ENCODE results near the gene BTBD10.

The BTBD10 gene

DNA sequence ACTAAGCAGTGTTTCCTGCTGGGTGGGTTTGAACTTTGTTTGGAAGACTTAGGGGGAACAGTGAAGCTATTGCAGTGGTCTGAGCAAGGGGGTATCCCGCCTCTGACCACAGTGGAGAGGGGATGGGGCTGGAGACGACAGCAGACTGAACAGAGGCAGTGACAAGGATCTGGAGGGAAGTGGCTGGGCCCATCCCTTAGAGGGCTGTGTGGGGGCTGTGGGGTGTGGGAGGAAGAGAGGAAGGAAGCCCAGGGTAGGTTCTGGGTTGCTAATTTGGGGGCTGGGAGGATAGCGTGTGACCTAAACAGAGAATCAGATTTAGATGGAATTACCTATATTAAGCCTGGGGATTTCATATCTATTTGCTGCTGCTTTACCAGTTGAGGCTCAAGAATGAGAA lies 114.7 kb downstream of the BTBD10 start:
- Histone ChIP-seq H2AFZ (ENCODE audit: low read length) (no peak overlapping the region), H3K27ac (ENCODE audit: low read length) (no peak overlapping the region), H3F3A (ENCODE audit: insufficient read depth, low read length) (no peaks in the 10 kb centered on the region; the same call in 1 of the 2 replicates), H3K36me3 (replicated peaks; ENCODE audit: insufficient read depth, low read length) (no peaks in the 10 kb centered on the region), H3K79me2 (ENCODE audit: low read length) (peaks cover 5% of the 10 kb centered on the region; the same call in 1 of the 2 replicates), H3K9ac (ENCODE audit: low read length) (no peak overlapping the region), H3K4me3 (ENCODE audit: low read length) (no peak overlapping the region), H3K27me3 (replicated peaks; ENCODE audit: insufficient read depth, low read length) (no peaks in the 10 kb centered on the region), H3K9me3 (replicated peaks; ENCODE audit: insufficient read depth, low read length) (no peaks in the 10 kb centered on the region), H4K20me1 (ENCODE audit: insufficient read depth, low read length) (no peaks in the 10 kb centered on the region), H3K4me2 (ENCODE audit: low read depth, low read length) (peak overlapping the region; percentile 28; the same call in 1 of the 2 replicates), H3K4me1 (ENCODE audit: low read length) (peaks cover 5% of the 10 kb centered on the region; the same call in 1 of the 2 replicates), H3K9me2 (replicated peaks; ENCODE audit: insufficient read depth, low read length) (no peaks in the 10 kb centered on the region)
- TF ChIP-seq EZH2 (optimal IDR thresholded peaks at IDR 0.05; ENCODE audit: low read depth, low read length) (no peak), EZH2phosphoT487 (IDR thresholded peaks at IDR 0.05; ENCODE audit: low read length) (no peak)
- TF ChIP-seq, protein P1, sequence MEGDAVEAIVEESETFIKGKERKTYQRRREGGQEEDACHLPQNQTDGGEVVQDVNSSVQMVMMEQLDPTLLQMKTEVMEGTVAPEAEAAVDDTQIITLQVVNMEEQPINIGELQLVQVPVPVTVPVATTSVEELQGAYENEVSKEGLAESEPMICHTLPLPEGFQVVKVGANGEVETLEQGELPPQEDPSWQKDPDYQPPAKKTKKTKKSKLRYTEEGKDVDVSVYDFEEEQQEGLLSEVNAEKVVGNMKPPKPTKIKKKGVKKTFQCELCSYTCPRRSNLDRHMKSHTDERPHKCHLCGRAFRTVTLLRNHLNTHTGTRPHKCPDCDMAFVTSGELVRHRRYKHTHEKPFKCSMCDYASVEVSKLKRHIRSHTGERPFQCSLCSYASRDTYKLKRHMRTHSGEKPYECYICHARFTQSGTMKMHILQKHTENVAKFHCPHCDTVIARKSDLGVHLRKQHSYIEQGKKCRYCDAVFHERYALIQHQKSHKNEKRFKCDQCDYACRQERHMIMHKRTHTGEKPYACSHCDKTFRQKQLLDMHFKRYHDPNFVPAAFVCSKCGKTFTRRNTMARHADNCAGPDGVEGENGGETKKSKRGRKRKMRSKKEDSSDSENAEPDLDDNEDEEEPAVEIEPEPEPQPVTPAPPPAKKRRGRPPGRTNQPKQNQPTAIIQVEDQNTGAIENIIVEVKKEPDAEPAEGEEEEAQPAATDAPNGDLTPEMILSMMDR (IDR thresholded peaks at IDR 0.05; ENCODE audit: low read length), result no peak
- no peak for DNase-seq

DNA sequence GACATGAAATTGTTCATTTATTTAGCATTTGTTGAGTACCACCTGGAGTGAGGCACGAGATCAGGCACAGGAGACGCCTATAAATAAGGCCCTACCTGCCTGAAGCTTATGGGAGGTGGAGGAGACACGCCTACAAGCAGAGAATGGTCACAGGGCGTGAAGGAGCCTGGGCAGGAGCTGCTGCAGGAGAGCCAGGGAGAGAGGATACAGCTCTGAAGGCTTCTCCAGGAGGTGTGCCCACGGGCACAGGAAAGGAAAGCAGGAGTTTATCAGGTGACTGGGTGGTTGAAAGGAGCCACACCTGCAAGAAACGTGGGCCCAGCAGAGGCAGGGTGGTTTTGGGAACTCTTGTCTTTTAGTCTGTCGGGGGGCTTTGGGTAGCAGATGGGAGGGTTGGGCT lies 115.1 kb downstream of the BTBD10 start:
- Histone ChIP-seq H3K9me2 (replicated peaks; ENCODE audit: insufficient read depth, low read length) (no peaks in the 10 kb centered on the region), H2AFZ (ENCODE audit: low read length) (no peak overlapping the region), H3K36me3 (replicated peaks; ENCODE audit: insufficient read depth, low read length) (no peaks in the 10 kb centered on the region), H3F3A (ENCODE audit: insufficient read depth, low read length) (no peaks in the 10 kb centered on the region; the same call in 1 of the 2 replicates), H4K20me1 (ENCODE audit: insufficient read depth, low read length) (no peaks in the 10 kb centered on the region), H3K9me3 (replicated peaks; ENCODE audit: insufficient read depth, low read length) (no peaks in the 10 kb centered on the region), H3K27me3 (replicated peaks; ENCODE audit: insufficient read depth, low read length) (no peaks in the 10 kb centered on the region), H3K4me1 (ENCODE audit: low read length) (peaks cover 5% of the 10 kb centered on the region; the same call in 1 of the 2 replicates), H3K27ac (ENCODE audit: low read length) (no peak overlapping the region), H3K4me3 (ENCODE audit: low read length) (no peak overlapping the region), H3K79me2 (ENCODE audit: low read length) (peaks cover 5% of the 10 kb centered on the region; the same call in 1 of the 2 replicates), H3K4me2 (ENCODE audit: low read depth, low read length) (no peak overlapping the region), H3K9ac (ENCODE audit: low read length) (no peak overlapping the region)
- TF ChIP-seq, protein P1 (IDR thresholded peaks at IDR 0.05; ENCODE audit: low read length), result no peak
- TF ChIP-seq EZH2phosphoT487 (IDR thresholded peaks at IDR 0.05; ENCODE audit: low read length), result no peak
- TF ChIP-seq EZH2 (optimal IDR thresholded peaks at IDR 0.05; ENCODE audit: low read depth, low read length), result no peak
- DNase-seq, result no peak

DNA sequence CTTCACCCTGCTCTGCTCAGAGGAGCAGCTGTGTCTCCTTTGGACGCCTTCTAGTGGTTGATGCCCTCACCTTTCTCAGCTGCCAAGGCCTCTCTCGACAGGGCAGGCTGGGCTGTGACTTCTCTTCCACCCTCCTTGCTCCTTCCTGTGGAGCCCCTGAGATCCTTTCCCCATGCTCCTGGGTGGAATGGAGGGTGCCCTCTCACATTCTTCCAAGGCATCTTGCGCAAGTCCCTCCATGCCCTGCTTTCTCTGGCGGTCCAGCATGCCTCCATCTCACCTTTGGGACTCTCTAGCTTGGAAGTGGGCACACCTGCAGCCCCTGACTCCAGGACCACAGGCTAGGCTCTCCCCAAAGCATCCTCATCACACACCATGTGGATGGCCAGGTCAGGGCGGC lies 116.6 kb downstream of the BTBD10 start:
- no peaks in the 10 kb centered on the region for H3K27me3 ChIP-seq (replicated peaks; ENCODE audit: insufficient read depth, low read length)
- H3K4me2 ChIP-seq (ENCODE audit: low read depth, low read length), result no peak overlapping the region
- no peaks in the 10 kb centered on the region; the same call in 1 of the 2 replicates for H3F3A ChIP-seq (ENCODE audit: insufficient read depth, low read length)
- H3K79me2 ChIP-seq (ENCODE audit: low read length), result peaks cover 5% of the 10 kb centered on the region; the same call in 1 of the 2 replicates
- no peaks in the 10 kb centered on the region for H3K9me2 ChIP-seq (replicated peaks; ENCODE audit: insufficient read depth, low read length)
- H3K4me1 ChIP-seq (ENCODE audit: low read length), result peaks cover 5% of the 10 kb centered on the region; the same call in 1 of the 2 replicates
- H3K27ac ChIP-seq (ENCODE audit: low read length), result no peak overlapping the region
- DNase-seq, result no peak
- no peaks in the 10 kb centered on the region for H4K20me1 ChIP-seq (ENCODE audit: insufficient read depth, low read length)
- no peaks in the 10 kb centered on the region for H3K36me3 ChIP-seq (replicated peaks; ENCODE audit: insufficient read depth, low read length)
- H3K9ac ChIP-seq (ENCODE audit: low read length), result no peak overlapping the region
- H3K9me3 ChIP-seq (replicated peaks; ENCODE audit: insufficient read depth, low read length), result no peaks in the 10 kb centered on the region
- H3K4me3 ChIP-seq (ENCODE audit: low read length), result no peak overlapping the region
- TF ChIP-seq, protein P1 (IDR thresholded peaks at IDR 0.05; ENCODE audit: low read length), result no peak
- TF ChIP-seq EZH2 (optimal IDR thresholded peaks at IDR 0.05; ENCODE audit: low read depth, low read length) (no peak), EZH2phosphoT487 (IDR thresholded peaks at IDR 0.05; ENCODE audit: low read length) (no peak)
- H2AFZ ChIP-seq (ENCODE audit: low read length), result no peak overlapping the region
